ENCODE measurements around the gene THOC7. TPM values are rescaled to one million over a fixed set of nuclear protein-coding genes. Genes with fewer than 3 reads are reported as not detected.
A peak's percentile ranks its signal among the peaks of the same experiment; 100 is the strongest.

Gene THOC7
- polyA plus RNA-seq (2012; ENCODE audit: insufficient read depth, insufficient read length, low read depth): 57.7 TPM

GRCh38 chr3:63863150-63864007 is at the start of gene THOC7, which contains the start of gene ATXN7:
TSS of gene THOC7 (minus strand) at chr3:63863805. CDS start at chr3:63863790, 15 bp downstream.
TSS of gene ATXN7 (plus strand) at chr3:63863867. CDS start at chr3:63912599, 48,732 bp downstream.
- TF ChIP-seq CTCF (IDR thresholded peaks at IDR 0.05; ENCODE audit: low read depth, low read length): no peak
- H3K4me3 ChIP-seq (ENCODE audit: low read depth, low read length): peak within 1 kb of the TSS; percentile 88
- H3K4me1 ChIP-seq: no peaks in the 10 kb centered on the region
- no peaks in the 10 kb centered on the region; the same call in 1 of the 2 replicates for H3K9me3 ChIP-seq
- peaks cover 4% of the 10 kb centered on the region for H3K36me3 ChIP-seq
- no peaks in the 10 kb centered on the region for H3K27me3 ChIP-seq
- peak; percentile 81 for DNase-seq

GRCh38 chr3:63912768-63913588 is 49.4 kb upstream of the THOC7 start:
- no peaks in the 10 kb centered on the region for H3K27me3 ChIP-seq
- no peaks in the 10 kb centered on the region for H3K9me3 ChIP-seq
- peaks cover 4% of the 10 kb centered on the region; the same call in 1 of the 2 replicates for H3K4me1 ChIP-seq
- H3K4me3 ChIP-seq (ENCODE audit: low read depth, low read length): peak overlapping the region; percentile 77
- no peak for TF ChIP-seq CTCF (IDR thresholded peaks at IDR 0.05; ENCODE audit: low read depth, low read length)
- DNase-seq: peak; percentile 31
- peaks cover 13% of the 10 kb centered on the region for H3K36me3 ChIP-seq

GRCh38 chr3:63911873-63912767 is 48.5 kb upstream of the THOC7 start, which contains the start of gene SCAANT1:
TSS of gene SCAANT1 (minus strand) at chr3:63912383.
- H3K9me3 ChIP-seq: no peaks in the 10 kb centered on the region
- peak within 1 kb of the TSS; percentile 77 for H3K4me3 ChIP-seq (ENCODE audit: low read depth, low read length)
- DNase-seq: peak; percentile 91
- H3K4me1 ChIP-seq: peaks cover 4% of the 10 kb centered on the region; the same call in 1 of the 2 replicates
- TF ChIP-seq CTCF (IDR thresholded peaks at IDR 0.05; ENCODE audit: low read depth, low read length): no peak
- H3K36me3 ChIP-seq: peaks cover 13% of the 10 kb centered on the region
- no peaks in the 10 kb centered on the region for H3K27me3 ChIP-seq

GRCh38 chr3:63911509-63911872 is 47.9 kb upstream of the THOC7 start:
- TF ChIP-seq CTCF (IDR thresholded peaks at IDR 0.05; ENCODE audit: low read depth, low read length): no peak
- H3K4me3 ChIP-seq (ENCODE audit: low read depth, low read length): peak overlapping the region; percentile 77
- H3K27me3 ChIP-seq: no peaks in the 10 kb centered on the region
- no peak for DNase-seq
- no peaks in the 10 kb centered on the region for H3K9me3 ChIP-seq
- H3K36me3 ChIP-seq: peaks cover 7% of the 10 kb centered on the region
- peaks cover 4% of the 10 kb centered on the region; the same call in 1 of the 2 replicates for H3K4me1 ChIP-seq

- no peak for DNase-seq
- Histone ChIP-seq H3K4me1 (peaks cover 4% of the 10 kb centered on the region; the same call in 1 of the 2 replicates), H3K27me3 (no peaks in the 10 kb centered on the region), H3K9me3 (no peaks in the 10 kb centered on the region), H3K4me3 (ENCODE audit: low read depth, low read length) (peak overlapping the region; percentile 77; the same call in 1 of the 2 replicates), H3K36me3 (peaks cover 4% of the 10 kb centered on the region)
- TF ChIP-seq CTCF (IDR thresholded peaks at IDR 0.05; ENCODE audit: low read depth, low read length): no peak
These were observed 47.3 kb upstream of the THOC7 start for GRCh38 chr3:63910891-63911290.
